HG03060 (cell line): Measurements from ENCODE around the gene CALCOCO1.
"Not testable (repeated sequence)": the region's sequence is repeated elsewhere in the genome, so short reads cannot be mapped to it uniquely, and the experiment has no call there.

ENCODE experiments used
- ATAC-seq: cut with Tn5 transposase; IDR thresholded peaks from one replicate; pipeline ENCODE4 v1.9.1; 2021; ENCODE audit warnings: low read depth, moderate number of reproducible peaks; ENCODE audit not compliant: unreplicated experiment

CALCOCO1 gene

DNA sequence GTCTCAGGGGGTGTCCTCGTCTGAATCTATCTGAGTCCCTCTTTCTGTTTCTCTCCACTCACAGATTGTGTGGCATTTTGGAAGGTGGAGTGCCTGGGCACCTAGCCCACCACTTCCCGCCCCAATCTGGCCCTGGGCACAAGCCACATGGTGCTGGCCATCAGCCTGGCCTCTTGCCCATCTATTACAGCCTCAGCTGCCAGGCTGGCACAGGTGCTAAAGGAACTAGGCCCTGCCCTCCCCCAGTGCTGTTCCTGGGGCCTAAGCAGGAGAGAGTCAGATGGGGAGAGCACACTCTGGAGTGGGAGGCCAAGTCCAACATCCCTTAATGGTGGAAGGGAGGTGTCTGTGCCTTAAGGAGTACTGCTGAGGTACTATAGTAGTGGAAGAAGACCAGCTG is 8.3 kb upstream of the CALCOCO1 start:
- no peak for ATAC-seq

DNA sequence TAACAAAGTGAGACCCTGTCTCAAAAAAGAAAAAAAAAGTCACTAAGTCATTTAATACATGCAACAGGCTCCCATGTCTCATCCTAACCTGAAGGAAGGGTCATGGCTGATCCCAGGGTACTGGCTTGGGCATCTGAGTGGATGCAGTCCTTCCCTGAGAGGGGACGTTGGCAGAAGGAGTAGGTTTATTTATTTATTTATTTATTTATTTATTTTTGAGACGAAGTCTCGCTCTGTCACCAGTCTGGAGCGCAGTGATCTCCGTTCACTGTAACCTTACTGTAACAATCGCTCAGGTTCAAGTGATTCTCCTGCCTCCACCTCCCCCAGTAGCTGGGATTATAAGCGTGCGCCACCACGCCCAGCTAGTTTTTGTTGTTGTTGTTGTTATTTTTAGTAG is 7.2 kb upstream of the CALCOCO1 start:
- no peak for ATAC-seq

DNA sequence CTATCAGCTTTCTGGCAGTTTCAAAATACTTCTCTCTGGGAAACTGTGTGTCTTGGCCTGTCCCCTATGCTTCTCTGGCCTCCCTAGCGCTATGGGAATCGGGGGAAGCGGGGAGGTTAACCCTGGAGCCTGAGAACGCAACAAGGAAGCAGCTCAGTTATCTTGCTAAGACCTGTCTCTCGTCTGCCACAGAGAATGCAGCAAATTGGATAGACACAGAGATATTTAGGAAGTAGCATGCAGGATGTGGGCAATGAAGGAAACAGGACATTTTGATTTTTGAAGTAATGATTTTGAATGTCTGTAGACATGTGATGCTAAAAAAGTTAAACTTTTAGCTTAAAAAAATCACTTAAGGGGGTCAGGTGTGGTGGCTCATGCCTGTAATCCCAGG is 6.6 kb upstream of the CALCOCO1 start:
- no peak for ATAC-seq

DNA sequence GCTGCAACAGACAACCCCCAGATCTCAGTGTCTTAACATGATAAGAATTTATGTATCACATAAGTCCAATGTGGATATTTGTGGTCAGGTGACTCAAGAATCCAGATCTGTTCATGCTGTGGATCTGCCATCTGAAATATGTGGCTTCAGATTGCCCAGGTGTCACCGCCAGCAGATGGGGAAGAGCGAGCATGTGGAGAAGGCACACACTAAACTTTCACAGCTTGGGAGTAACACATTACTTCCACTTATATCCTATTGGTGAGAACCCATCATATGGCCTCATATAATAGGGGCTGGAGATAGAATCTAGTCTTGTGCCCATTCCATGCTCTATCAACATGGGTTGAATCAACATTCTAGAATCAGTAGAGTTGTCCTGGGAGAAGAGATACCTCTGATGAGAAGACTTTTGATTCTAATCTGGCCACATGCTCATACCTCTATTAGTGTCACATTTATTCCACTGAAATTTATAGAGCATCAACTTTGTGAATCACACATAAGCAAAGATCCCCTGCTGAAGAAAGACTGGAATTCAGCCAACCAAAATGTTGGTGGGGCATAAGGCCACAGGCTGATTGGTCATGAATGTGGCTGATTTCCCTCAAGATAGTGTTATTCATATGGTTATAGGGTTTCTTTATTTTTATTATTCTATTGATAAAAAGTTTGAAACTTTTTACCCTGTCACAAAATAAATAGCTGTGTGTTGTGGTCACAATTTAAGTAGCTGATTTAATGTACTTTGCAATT is 6.0 kb upstream of the CALCOCO1 start:
- no peak for ATAC-seq

DNA sequence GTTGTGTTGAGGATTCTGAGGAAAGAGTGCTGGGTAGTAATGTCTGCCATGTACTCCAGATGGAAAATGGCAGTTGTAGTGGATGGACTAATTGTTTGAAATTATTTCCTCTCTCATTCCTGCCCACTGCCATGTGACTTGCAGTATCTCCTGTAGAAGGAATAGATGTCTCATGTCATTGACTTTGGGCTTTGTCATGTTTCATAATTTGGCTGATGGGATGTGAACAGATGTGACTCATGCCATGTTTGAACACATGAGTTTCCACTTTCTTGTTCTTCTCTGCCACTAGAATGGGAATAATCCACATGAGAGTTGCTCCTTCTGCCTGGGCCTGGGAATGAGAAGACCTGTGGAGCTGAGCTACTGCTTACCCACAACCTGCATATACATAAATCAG is 2.4 kb upstream of the CALCOCO1 start:
- ATAC-seq, result no peak

DNA sequence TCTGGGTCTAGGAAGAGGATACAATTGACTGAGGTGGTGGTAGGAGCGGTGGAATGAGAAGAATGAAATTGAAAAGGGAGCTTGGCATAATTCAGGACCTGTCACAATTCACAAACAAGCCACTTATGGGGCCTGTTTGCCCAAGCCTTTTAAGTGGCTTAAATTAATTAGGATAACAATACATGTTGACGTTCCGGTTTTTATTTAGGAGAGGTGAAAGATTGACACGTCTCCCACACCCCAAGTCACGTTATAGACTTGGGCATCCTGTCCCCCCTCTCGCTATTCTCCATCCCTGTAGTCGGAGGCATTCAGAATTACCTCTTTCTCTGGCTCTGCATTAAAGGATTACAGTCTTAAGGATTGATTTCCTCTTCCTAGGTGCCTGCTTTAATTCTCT is 954 bp upstream of the CALCOCO1 start:
- no peak for ATAC-seq

DNA sequence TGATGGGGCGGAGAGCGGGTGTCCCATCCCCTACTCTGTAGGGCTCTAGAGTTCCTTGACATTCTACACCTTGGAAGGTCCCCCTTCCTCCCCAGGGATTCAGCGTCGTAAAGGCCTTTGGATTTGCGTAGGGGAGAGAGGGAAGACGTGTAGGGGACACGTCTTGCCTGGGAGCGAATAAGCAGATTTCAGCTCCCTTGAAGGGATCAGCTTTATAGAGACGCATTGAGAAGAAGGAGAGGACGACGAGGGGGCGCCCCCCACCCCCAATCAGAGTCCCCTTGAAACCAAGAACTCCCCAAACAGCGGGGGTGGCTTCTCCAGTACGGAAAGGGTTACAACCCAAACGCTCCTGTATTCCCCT is 324 bp downstream of the CALCOCO1 start:
- ATAC-seq, result no peak

DNA sequence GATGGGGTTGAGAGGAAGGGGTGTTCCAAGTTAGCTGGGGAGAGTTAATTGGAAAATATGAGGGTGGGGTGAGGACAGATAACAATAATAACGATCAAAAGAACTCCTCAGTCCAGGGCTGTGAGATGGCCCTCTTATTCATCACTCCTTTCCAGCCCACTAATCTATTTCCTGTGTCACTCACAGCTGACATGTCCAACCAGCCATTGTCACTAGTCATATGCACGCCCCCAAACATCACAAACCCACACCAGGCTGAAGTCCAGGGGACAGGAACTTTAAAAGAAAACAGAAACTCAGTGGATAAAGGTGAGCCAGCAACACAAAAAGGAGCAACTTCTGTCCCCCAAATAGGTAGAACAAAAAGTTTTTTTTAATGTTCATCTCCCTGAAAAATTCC is 911 bp downstream of the CALCOCO1 start:
- ATAC-seq, result no peak

DNA sequence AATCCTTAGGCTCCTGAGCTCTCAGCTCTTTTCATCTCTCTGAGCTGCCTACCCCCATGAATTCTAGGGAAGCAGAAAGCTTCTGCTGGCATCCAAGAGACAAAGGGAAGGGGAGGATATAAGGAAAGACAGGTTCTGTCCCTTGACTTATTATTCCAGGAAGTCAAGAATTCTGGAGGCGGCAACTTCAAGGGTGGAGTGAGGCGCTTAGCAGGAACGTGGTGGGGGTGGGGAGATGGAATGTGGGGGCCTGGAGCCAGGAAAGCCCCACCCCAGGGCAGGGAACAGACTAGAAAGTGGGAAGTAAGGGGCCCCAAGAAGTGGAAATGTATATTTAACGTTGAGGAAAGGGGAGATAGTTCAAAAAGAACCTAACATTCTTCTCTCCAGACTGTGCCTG is 1.4 kb downstream of the CALCOCO1 start:
- ATAC-seq, result no peak

DNA sequence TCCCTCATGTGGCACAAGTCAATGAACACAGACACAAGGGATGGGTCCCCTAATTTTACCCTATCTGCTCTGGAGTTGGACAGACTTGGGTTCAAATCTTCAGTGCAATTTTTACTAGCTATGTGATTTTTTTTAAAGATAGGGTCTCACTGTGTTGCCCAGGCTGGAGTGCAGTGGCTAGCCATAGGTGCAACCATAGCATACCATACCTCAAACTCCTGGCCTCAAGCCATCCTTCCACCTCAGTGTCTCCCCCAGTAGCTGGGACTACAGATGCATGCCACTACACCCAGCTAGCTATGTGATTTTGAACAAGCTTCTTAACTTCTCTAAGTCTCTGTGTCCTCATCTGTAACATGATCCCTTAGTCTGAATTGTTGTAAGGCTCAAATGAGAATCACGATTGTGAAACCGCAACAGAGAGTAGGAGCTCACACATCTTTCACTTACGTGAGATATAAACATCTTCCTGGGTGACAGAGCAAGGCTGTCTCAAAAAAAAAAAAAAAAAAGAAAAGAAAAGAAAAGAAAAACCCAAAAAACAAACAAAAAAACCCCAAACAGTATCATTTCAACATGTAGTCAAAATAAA is 4.7 kb downstream of the CALCOCO1 start:
- no peak for ATAC-seq

DNA sequence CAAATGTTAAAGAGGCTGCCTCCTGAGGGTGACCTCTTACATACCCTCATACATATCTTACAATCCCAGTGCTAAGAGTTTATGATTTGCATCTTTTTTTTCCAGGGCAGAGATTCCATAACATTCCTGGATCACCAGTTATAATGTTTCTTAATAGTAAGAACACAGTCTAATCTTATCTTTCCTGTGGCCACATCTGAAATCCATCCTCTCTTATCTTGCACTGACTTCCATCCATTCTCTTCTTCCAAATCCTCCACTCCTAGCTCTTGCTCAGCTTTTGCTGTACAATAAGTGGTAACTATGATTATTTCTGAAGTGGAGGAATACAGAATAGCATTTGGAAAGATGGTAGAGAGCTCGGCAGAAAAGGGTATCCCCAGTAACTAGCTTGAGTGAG is 6.3 kb downstream of the CALCOCO1 start:
- ATAC-seq, result no peak

DNA sequence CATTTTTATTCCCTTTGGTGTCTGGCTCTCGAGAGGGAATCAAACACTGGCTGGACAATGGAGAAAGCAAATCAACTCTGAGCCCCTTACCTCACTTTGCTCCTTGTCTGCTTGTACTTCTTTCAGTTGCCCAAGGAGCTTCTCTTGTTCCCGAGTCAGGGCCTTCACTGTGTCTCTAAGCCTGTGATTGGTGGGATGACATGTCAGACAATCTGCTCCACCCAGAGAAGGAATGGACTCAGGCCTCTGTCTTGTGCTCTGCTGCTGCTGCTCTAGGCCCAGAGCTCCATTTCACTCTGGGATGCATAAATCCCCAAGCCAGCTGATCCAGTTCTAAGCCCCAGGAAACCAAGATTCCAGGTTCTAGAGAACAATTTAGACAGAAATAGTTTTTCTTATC is 7.6 kb downstream of the CALCOCO1 start:
- no peak for ATAC-seq

DNA sequence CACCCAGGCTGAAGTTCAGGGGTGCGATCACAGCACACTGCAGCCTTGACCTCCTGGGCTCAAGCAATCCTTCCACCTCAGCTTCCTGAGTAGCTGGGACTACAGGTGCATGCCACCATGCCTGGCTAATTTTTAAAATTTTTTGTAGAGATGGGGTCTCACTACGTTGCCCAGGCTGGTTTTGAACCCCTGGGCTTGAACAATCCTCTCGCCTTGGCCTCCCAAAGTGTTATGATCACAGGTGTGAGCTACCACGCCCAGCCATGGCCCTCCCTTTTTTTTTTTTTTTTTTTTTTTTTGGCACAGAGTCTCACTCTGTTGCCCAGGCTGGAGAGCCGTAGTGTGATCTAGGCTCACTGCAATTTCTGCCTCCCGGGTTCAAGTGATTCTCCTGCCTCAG is 8.7 kb downstream of the CALCOCO1 start:
- ATAC-seq, result not testable (repeated sequence)

DNA sequence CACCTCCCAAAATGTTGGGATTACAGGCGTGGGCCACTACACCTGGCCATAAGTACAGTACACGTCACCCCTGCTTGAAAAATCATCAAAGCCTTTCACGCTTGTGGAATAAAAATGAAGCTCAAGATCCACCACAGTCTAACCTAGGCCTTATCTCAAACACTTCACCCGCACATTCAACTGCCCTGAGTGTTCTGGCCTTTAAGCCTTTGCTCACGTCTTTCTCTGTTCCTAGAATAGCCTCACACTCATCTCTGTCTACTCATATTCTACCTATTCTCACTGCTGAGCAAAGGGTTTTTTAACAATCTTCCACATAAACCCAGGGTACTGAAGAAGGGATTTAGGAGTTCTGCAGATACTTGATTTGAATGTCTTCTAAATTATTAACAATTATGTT is 9.9 kb downstream of the CALCOCO1 start:
- no peak for ATAC-seq

DNA sequence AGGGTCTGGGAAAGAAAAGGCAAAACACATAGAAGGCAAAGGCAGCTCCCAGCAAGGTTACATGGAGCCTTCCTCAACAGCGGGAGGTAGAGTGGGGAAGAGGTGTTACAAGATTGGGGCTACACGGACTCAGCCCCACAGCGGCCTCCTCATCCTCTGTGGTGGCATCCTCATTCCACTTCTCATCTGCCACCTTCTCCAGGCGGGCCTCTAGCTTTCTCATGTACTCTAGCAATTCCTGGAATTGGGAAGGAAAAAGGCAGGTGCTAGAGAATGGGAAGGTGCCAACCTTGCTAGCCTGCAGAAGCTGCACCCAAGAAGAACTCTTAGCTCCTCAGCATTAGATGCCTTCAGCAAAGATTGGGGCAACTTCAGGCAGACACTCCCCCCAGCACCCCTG is 13.2 kb downstream of the CALCOCO1 start:
- ATAC-seq, result no peak

DNA sequence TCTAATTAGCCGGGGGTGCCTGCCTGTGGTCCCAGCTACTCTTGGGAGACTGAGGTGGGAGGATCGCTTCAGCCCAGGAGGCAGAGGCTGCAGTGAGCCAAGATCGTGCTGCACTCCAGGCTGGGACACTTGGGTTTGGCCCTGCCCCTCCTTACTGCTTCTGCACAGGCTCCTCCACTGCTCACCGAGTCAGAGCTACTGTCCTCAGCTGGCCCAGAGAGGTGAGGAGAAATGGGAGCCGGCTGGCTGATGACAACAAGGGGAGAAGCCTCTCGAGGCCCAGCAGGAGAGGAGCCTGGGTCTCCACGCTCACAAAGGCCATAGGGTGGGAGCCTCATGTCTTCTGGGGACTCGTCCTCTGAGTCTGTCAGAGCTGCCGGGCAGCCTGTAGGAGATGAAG is 13.7 kb downstream of the CALCOCO1 start:
- no peak for ATAC-seq

DNA sequence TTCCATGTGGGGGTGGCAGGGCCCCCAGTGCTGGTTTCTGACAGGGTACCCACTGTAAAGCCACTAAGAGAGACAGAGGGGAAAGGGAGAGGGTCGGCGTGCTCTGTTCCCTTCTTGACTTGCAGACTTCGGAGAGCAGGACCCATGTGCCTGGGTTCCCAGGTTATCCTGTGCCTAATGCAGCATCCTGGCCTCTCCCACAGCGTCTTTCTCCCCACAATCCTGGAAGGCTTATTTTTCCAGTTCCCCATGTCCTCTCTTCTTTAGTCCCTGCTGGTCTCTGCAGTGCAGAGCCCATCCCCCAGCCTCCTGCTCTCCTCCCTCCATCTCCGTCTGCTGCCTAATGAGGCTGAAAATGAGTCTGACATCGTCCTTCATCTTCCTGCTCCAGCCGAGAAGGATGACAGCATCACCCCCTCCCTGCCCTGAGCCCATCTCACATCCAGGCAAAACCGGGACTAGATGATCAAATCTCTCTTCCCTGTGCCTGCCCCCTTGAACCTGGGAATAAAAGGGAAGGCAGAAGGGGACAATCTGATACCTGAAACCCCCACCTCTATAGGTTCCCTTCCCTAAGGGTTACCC is 15.1 kb downstream of the CALCOCO1 start:
- ATAC-seq, result no peak

DNA sequence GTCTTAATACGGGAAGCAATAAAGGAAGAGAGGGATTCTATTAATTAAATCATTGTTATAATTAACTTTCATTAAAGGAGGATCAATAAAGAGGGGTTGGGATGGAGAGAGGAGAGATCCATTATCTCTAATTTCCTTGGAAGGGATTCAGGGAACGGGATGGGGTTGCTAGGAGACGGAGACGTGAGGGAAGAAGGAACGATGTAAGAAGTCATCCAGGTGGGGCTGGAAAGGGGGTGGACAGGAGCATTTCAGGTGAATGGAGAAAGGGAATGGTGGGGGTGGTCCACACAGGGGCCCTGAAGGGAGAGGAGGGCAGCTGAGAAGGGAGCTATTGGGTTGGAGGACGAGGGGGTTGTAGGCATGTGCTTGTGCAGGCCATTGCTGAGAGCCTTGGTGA is 17.2 kb downstream of the CALCOCO1 start:
- ATAC-seq, result no peak

DNA sequence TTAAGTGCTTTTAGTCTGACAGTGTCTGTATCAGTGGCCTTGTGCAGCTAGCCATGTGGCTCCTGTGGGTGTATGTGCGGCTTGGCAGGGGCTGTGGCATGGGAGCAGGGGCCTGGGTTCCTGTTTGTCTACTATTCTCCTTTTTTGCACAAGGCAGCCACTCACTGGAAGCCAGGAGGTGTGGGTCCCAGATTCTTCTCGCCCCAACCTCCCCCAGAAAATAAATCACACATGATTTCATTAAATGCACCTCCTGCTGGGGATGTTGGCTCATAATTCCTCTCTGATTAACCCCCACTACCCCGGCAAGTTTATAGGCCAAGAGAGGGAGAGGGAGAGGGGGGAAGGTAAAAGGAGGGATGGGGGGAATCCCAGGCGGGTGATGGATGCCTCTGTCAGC is 17.6 kb downstream of the CALCOCO1 start:
- no peak for ATAC-seq

DNA sequence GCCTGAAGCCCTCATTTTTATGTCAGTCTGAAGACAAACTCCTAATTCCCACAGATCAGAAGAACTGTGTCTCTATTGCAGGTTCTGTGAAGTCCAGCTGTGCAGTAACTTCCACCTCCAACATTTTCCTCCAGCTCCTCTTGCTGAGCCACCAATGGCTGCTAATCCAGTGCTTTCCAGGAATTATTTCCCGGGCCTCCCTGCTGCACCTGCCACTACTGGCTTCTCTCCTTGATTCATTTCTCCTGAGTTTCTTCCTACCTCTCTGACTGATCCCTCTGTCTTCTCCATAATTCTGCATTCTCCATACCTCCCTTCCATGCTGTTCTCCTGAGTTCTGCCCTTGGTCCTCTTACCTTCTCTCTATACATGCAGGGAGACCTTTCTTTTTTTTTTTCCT is 21.2 kb downstream of the CALCOCO1 start:
- ATAC-seq, result no peak

DNA sequence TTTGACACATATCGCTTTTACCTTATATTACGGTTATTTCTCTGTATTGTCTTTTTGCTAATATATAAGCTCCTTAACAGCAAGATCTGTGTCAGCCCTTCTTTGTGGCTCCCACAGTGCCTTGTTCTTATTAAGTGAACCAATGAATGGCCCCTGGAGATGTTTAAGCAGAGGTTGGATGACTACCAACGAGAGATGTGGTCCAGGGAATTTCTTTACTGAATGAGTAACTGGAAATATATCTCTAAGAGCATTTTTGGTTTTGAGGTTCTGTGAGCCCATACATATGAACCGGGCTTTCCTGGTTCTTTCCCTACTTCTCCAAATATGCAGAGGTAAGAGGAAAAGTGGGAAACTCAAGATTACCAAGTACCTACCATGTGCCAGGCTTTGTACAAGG is 23.5 kb downstream of the CALCOCO1 start:
- no peak for ATAC-seq

DNA sequence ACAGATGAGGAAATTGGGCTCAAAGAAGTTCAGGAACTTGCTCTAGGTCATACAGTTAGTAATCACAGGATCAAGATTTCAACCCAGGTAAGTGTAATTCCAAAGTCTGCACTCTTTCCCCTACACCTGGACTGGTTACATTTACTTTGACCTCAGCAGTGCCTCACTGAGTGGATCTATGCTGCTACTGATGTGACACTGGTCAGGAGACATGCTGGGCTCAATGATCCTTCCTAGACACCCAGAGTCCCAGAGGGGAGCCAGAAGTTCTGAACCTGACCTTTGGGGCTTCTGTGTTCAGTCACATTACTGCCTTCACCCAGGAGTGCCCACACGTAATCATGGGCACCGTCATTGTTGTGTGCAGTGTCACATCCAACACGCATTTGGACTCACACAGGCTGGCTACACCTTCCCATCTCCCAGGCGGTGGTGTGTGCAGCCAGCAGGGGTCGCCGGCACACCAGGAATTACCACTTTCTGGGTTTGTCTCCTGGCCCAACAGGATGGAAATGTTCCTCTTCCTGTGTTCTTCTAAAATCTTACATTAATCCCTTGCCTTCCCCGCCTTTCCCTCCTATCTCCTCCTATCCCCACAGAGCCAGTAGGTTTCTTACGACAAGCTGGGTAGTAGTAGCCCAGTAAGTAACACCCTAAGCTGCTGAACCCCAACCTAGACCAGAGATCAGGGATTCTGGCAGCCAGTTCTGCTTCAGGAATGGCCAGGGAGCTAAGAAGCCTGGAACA is 25.6 kb downstream of the CALCOCO1 start:
- ATAC-seq, result no peak
